Esophagus muscularis mucosa (tissue), 4 donors: ENCODE data around the gene SNX10. TPM values are rescaled to one million over a fixed set of nuclear protein-coding genes. Genes with fewer than 3 reads are reported as not detected.

Experiments used
- DNase-seq: peaks from one replicate; pipeline ENCODE4 v3.0.0-alpha.2; 2017; ENCODE audit errors: extremely low spot score
- H3K27ac ChIP-seq, 4 donors: fragments of 200-600 bp; sonication (generic); replicated peaks in 1 of 4; 1 replicate in 3 of 4; 2 replicates in 1 of 4; pipeline ENCODE4 v1.5.1; 2016 to 2019; ENCODE audit warnings: mild to moderate bottlenecking in 1 of 4
- H3K27me3 ChIP-seq, 4 donors: fragments of 200-600 bp; sonication (generic); one replicate each; pipeline versions ENCODE4 v1.5.1 to v1.6.0; 2016 to 2019
- H3K36me3 ChIP-seq, 4 donors: fragments of 200-600 bp; sonication (generic); one replicate each; pipeline ENCODE4 v1.5.1; 2016 to 2019
- H3K4me1 ChIP-seq, 4 donors: fragments of 200-600 bp; sonication (generic); one replicate each; pipeline ENCODE4 v1.5.1; 2016 to 2019
- H3K4me3 ChIP-seq, 4 donors: fragments of 200-600 bp; sonication (generic); 1 replicate in 2 of 4; 2 replicates in 2 of 4; pipeline ENCODE4 v1.5.1; 2016 to 2019; ENCODE audit warnings: mild to moderate bottlenecking in 4 of 4, moderate library complexity in 1 of 4
- H3K9me3 ChIP-seq, 4 donors: fragments of 200-600 bp; sonication (generic); 1 replicate in 3 of 4; 2 replicates in 1 of 4; pipeline ENCODE4 v1.5.1; 2016 to 2019
- CTCF ChIP-seq, 3 experiments: fragments of 200-600 bp in 2 of 3; fragments of 450-650 bp in 1 of 3; sonication (generic) in 2 of 3; IDR thresholded peaks; one replicate each; pipeline ENCODE4 v1.5.1; 2017 to 2019; ENCODE audit warnings: antibody characterized with exemption in 3 of 3, mild to moderate bottlenecking in 2 of 3, moderate library complexity in 1 of 3
- EP300 ChIP-seq: sonication (generic); formaldehyde crosslinking; IDR thresholded peaks from one replicate; pipeline ENCODE4 v1.6.1; 2017; ENCODE audit warnings: antibody characterized with exemption
- POLR2A ChIP-seq: fragments of 450-650 bp; IDR thresholded peaks from one replicate; pipeline ENCODE4 v1.6.1; 2017; ENCODE audit warnings: antibody characterized with exemption, moderate library complexity, mild to moderate bottlenecking, low read depth
- POLR2AphosphoS5 ChIP-seq, 2 donors: sonication (generic); formaldehyde crosslinking; IDR thresholded peaks; one replicate each; pipeline ENCODE4 v1.6.1; 2017; ENCODE audit warnings: antibody characterized with exemption in 2 of 2
- WGBS: methylation state at CpG from one replicate; pipeline ENCODE4 v1.1.5; 2018; 5-methylcytosine and 5-hydroxymethylcytosine counted together
- intact Hi-C: fragments of 100-400 bp; cut with DNase I; formaldehyde crosslinking; loops from one replicate; pipeline ENCODE4 v1.15.1; 2023
- total RNA-seq, 4 donors: library from RNA; depleted of rRNA; stranded (reverse); fragments of >200 nt; gene quantifications; one replicate each; pipeline versions ENCODE4 v1.1.0 to v1.2.1, GENCODE V29; 2016

The SNX10 gene
- total RNA-seq, 4 donors from 2014 or later, result 1.9 to 5.0 (median 4.1) TPM

- DNase-seq, result no peak
- WGBS, result 91% methylated on average over 7 of the region's 7 CpGs
- Histone ChIP-seq H3K4me3 (no peak overlapping the region), H3K36me3 (no peaks in the 10 kb centered on the region), H3K27ac (no peak overlapping the region), H3K9me3 (no peaks in the 10 kb centered on the region), H3K27me3 (peaks cover 0 to 28% (median 5%) of the 10 kb centered on the region in 4 donors), H3K4me1 (no peaks in the 10 kb centered on the region)
- TF ChIP-seq POLR2AphosphoS5 (IDR thresholded peaks at IDR 0.05) (no peak), POLR2A (no peak), EP300 (no peak)
- intact Hi-C loops, result no loop called here
Measured at GRCh38 chr7:26363465-26363864, 71.8 kb downstream of the SNX10 start.

DNA sequence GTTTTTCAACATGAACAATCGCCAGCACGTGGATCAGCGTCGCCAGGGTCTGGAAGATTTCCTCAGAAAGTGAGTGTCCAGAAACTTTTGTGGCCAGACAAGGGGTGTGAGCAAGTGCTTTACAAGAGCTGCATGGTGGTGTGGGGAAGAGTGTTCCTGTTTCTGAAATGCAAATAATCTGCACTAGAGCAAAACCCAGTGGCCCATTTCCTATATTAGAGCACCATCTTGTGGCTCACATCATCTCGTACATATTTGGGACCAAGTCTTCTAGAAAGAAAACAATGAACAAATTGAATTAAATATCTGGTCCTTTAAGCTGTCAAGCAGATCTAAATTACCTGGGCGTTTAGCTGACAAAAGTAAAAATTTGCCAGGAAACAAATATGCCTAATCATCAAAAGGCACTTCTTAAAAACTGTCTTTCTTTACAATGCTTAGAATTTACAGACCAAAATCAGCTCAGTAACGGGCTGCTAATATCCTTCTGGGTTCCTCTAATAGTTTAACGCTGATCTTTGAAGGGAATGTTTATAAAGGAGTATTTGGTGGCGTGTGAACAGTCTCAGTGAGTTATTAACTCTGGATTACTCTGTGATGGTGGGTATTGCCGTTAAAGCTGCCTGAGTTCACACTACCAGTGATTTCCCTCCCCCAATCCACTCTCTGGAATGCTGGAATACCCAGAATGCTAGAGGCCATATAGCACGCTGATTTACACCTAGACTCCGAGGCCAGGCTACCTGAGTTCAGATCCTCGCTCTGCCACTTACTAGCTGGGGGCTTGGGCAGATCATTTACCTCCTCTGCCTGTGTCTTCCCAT, 73.6 kb downstream of the SNX10 start:
- TF ChIP-seq EP300 (no peak), POLR2A (no peak), CTCF (IDR thresholded peaks at IDR 0.05) (peak; percentile 70 to 74 (median 72))
- intact Hi-C loops, result loop anchor here (2.0 to 5.0 kb wide), 2 partner anchors 472 to 797 kb away; no protein-coding TSS in a partner anchor
- DNase-seq, result no peak

GRCh38 chr7:26365901-26366275, 74.2 kb downstream of the SNX10 start:
- H3K4me3 ChIP-seq, result no peak overlapping the region
- no peaks in the 10 kb centered on the region for H3K36me3 ChIP-seq
- H3K27ac ChIP-seq, result no peak overlapping the region
- peaks cover 0 to 47% (median 11%) of the 10 kb centered on the region in 4 donors for H3K27me3 ChIP-seq
- no peaks in the 10 kb centered on the region for H3K9me3 ChIP-seq
- no peaks in the 10 kb centered on the region for H3K4me1 ChIP-seq
- DNase-seq, result no peak
- intact Hi-C loops, result loop anchor here (2.0 to 5.0 kb wide), 3 partner anchors 271 to 796 kb away; no protein-coding TSS in a partner anchor
- TF ChIP-seq CTCF (IDR thresholded peaks at IDR 0.05) (no peak), EP300 (no peak), POLR2AphosphoS5 (IDR thresholded peaks at IDR 0.05) (no peak), POLR2A (no peak)

More for the DNA sequence above, 73.6 kb downstream of the SNX10 start:
- H3K36me3 ChIP-seq, result no peaks in the 10 kb centered on the region
- no peak overlapping the region for H3K27ac ChIP-seq
- no peaks in the 10 kb centered on the region for H3K4me1 ChIP-seq
- 40% methylated on average over 13 of the region's 13 CpGs for WGBS
- no peaks in the 10 kb centered on the region for H3K9me3 ChIP-seq
- H3K27me3 ChIP-seq, result peaks cover 0 to 41% (median 8%) of the 10 kb centered on the region in 4 donors
- H3K4me3 ChIP-seq, result no peak overlapping the region

- no peak overlapping the region for H3K27ac ChIP-seq
- no peak overlapping the region for H3K4me3 ChIP-seq
- H3K9me3 ChIP-seq, result no peaks in the 10 kb centered on the region
- 89% methylated on average over 5 of the region's 6 CpGs for WGBS
- DNase-seq, result no peak
- H3K27me3 ChIP-seq, result peaks cover 0 to 61% (median 13%) of the 10 kb centered on the region in 4 donors
- H3K4me1 ChIP-seq, result no peaks in the 10 kb centered on the region
- no peaks in the 10 kb centered on the region for H3K36me3 ChIP-seq
- no peak for TF ChIP-seq EP300
- no peak for TF ChIP-seq CTCF (IDR thresholded peaks at IDR 0.05)
- no peak for TF ChIP-seq POLR2A
- no peak for TF ChIP-seq POLR2AphosphoS5 (IDR thresholded peaks at IDR 0.05)
- intact Hi-C loops, result loop anchor here (2.0 to 5.0 kb wide), 2 partner anchors 272 to 795 kb away; no protein-coding TSS in a partner anchor
Measured at GRCh38 chr7:26367219-26367711, 75.6 kb downstream of the SNX10 start.

- H3K27me3 ChIP-seq, result peaks cover 0 to 68% (median 17%) of the 10 kb centered on the region in 4 donors
- H3K36me3 ChIP-seq, result no peaks in the 10 kb centered on the region
- H3K9me3 ChIP-seq, result no peaks in the 10 kb centered on the region
- intact Hi-C loops, result loop anchor here (2.0 to 5.0 kb wide), 2 partner anchors 298 to 794 kb away; no protein-coding TSS in a partner anchor
- WGBS, result 67% methylated on average over 2 of the region's 2 CpGs
- TF ChIP-seq CTCF (IDR thresholded peaks at IDR 0.05) (no peak), POLR2A (no peak), POLR2AphosphoS5 (IDR thresholded peaks at IDR 0.05) (no peak), EP300 (no peak)
- no peak for DNase-seq
- H3K4me1 ChIP-seq, result no peaks in the 10 kb centered on the region
- H3K4me3 ChIP-seq, result no peak overlapping the region
- H3K27ac ChIP-seq, result no peak overlapping the region
Measured at GRCh38 chr7:26368542-26368941, 76.9 kb downstream of the SNX10 start.
